ENCODE data around the gene LRP1B.

LRP1B gene

GRCh38 chr2:141497272-141497671 lies 633.5 kb downstream of the LRP1B start:
- no peak overlapping the region for H3K4me3 ChIP-seq (ENCODE audit: low read length)
- DNase-seq (ENCODE audit: low read depth) = no peak
- TF ChIP-seq CTCF (IDR thresholded peaks at IDR 0.05; ENCODE audit: insufficient read depth, low read depth, low read length, missing control alignments) = no peak

GRCh38 chr2:141496810-141497209 lies 634.0 kb downstream of the LRP1B start:
- peak; percentile 1 for DNase-seq (ENCODE audit: low read depth)
- TF ChIP-seq CTCF (IDR thresholded peaks at IDR 0.05; ENCODE audit: insufficient read depth, low read depth, low read length, missing control alignments) = no peak
- H3K4me3 ChIP-seq (ENCODE audit: low read length) = no peak overlapping the region

- no peak overlapping the region for H3K4me3 ChIP-seq (ENCODE audit: low read length)
- DNase-seq (ENCODE audit: low read depth) = no peak
- no peak for TF ChIP-seq CTCF (IDR thresholded peaks at IDR 0.05; ENCODE audit: insufficient read depth, low read depth, low read length, missing control alignments)
Observed at GRCh38 chr2:141493936-141494335, 636.9 kb downstream of the LRP1B start.

GRCh38 chr2:141492816-141493215 lies 638.0 kb downstream of the LRP1B start:
- no peak for TF ChIP-seq CTCF (IDR thresholded peaks at IDR 0.05; ENCODE audit: insufficient read depth, low read depth, low read length, missing control alignments)
- no peak for DNase-seq (ENCODE audit: low read depth)
- no peak overlapping the region for H3K4me3 ChIP-seq (ENCODE audit: low read length)

GRCh38 chr2:141490886-141491285 lies 639.9 kb downstream of the LRP1B start:
- no peak for DNase-seq (ENCODE audit: low read depth)
- H3K4me3 ChIP-seq (ENCODE audit: low read length) = no peak overlapping the region
- TF ChIP-seq CTCF (IDR thresholded peaks at IDR 0.05; ENCODE audit: insufficient read depth, low read depth, low read length, missing control alignments) = no peak

GRCh38 chr2:141482697-141483096 lies 648.1 kb downstream of the LRP1B start:
- no peak for DNase-seq (ENCODE audit: low read depth)
- no peak overlapping the region for H3K4me3 ChIP-seq (ENCODE audit: low read length)
- no peak for TF ChIP-seq CTCF (IDR thresholded peaks at IDR 0.05; ENCODE audit: insufficient read depth, low read depth, low read length, missing control alignments)

GRCh38 chr2:141475801-141476200 lies 655.0 kb downstream of the LRP1B start:
- DNase-seq (ENCODE audit: low read depth) = no peak
- H3K4me3 ChIP-seq (ENCODE audit: low read length) = no peak overlapping the region
- no peak for TF ChIP-seq CTCF (IDR thresholded peaks at IDR 0.05; ENCODE audit: insufficient read depth, low read depth, low read length, missing control alignments)
